ENCODE data around the gene RIN3. TPM values are rescaled to one million over a fixed set of nuclear protein-coding genes. Genes with fewer than 3 reads are reported as not detected.

RIN3 gene
- total RNA-seq, 2 experiments from 2014 or later = 52.6 to 56.8 TPM

- Mint-ChIP-seq H3K4me3 (no peak overlapping the region), H3K36me3 (ENCODE audit: low read depth) (no peaks in the 10 kb centered on the region), H3K27me3 (peaks cover 9% of the 10 kb centered on the region), H3K27ac (no peak overlapping the region), H3K4me1 (peaks cover 5% of the 10 kb centered on the region), H3K9me3 (no peaks in the 10 kb centered on the region)
- ChIA-PET CTCF (interaction anchor here (0.5 kb wide), 1 partner anchor 438 kb away, joined by 10 read pairs; no protein-coding TSS in a partner anchor), POLR2A (no interaction called here)
- no peak for DNase-seq
Observed at GRCh38 chr14:92696366-92696765, 182.8 kb downstream of the RIN3 start.

- Mint-ChIP-seq H3K27ac (no peak overlapping the region), H3K36me3 (ENCODE audit: low read depth) (no peaks in the 10 kb centered on the region), H3K9me3 (no peaks in the 10 kb centered on the region), H3K27me3 (peaks cover 9% of the 10 kb centered on the region), H3K4me1 (no peaks in the 10 kb centered on the region), H3K4me3 (no peak overlapping the region)
- CTCF ChIA-PET = interaction anchor here (1.2 kb wide), 1 partner anchor 9 kb away, joined by 7 read pairs; no protein-coding TSS in a partner anchor
- POLR2A ChIA-PET = interaction anchor here (0.6 kb wide), 1 partner anchor 80 kb away, joined by 4 read pairs; no protein-coding TSS in a partner anchor
- DNase-seq = no peak
Observed at GRCh38 chr14:92698393-92698792, 184.8 kb downstream of the RIN3 start.

DNA sequence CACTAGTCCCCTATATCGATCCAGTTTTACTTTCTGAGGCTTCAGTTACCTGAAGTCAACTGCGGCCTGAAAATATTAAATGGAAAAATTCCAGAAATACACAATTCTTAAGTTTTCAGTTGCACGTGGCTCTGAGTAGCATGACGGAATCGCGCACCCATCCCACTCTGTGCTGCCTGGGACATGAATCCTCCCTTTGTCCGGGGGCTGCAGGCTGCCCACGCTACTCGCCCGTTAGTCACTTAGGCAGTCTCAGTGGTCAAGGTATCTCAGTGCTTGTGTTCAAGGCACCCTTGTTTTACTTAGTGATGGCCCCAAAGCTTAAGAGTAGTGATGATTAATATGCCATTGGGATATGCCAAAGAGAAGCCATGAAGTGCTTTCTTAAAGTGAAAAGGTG lies 188.2 kb downstream of the RIN3 start:
- Mint-ChIP-seq H3K27ac (no peak overlapping the region), H3K4me3 (no peak overlapping the region), H3K36me3 (ENCODE audit: low read depth) (no peaks in the 10 kb centered on the region), H3K4me1 (no peaks in the 10 kb centered on the region), H3K27me3 (peaks cover 3% of the 10 kb centered on the region), H3K9me3 (no peaks in the 10 kb centered on the region)
- CTCF ChIA-PET = no interaction called here
- no peak for DNase-seq
- POLR2A ChIA-PET = no interaction called here

DNA sequence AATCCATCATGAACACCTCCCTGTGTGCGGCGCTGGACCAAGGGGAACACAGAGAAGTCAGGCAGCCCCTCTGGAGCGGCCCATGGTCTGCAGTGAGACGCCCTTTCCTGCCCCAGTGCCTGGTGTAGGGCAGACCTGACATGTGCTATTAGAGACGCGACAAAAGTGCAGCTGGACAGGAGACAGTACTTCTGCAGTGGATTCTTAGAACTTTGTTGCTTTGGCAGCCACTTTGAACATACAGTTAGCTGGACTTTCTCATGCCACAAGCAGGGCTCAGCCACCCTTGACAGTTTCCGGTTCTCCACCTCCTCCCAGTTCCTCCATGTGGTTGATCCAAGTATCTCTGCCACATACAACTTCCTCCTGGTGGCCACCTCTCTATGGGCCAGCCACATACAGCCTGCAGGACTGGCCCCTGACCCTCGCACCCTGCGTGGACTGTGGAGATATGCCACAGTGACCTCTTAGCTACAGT lies 188.9 kb downstream of the RIN3 start:
- H3K4me3 Mint-ChIP-seq = no peak overlapping the region
- H3K9me3 Mint-ChIP-seq = no peaks in the 10 kb centered on the region
- H3K27me3 Mint-ChIP-seq = peaks cover 3% of the 10 kb centered on the region
- POLR2A ChIA-PET = no interaction called here
- no peaks in the 10 kb centered on the region for H3K4me1 Mint-ChIP-seq
- no peak overlapping the region for H3K27ac Mint-ChIP-seq
- no peaks in the 10 kb centered on the region for H3K36me3 Mint-ChIP-seq (ENCODE audit: low read depth)
- CTCF ChIA-PET = interaction anchor here (0.6 to 1.2 kb wide), 2 partner anchors 16 to 733 kb away, joined by 3 read pairs; no protein-coding TSS in a partner anchor
- no peak for DNase-seq

DNA sequence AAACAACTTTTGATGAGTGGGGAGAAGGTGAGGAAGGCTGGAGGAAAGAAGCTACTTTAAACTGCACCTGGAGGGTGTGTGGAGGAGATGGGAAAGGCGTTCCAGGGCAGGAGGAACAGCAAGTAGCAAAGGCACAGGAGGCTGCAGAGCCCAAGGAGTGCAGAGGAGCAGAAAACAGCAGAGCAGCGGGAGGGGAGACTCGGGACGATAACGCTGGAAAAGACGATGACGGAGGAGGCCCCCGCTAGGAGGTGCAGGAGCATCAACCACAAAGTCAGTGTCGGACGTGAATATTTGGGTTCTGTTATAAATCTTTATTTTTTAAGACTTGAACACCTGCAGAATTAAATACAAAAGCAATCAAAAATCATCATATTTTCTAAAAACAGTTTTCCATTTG lies 189.9 kb downstream of the RIN3 start:
- no peaks in the 10 kb centered on the region for H3K36me3 Mint-ChIP-seq (ENCODE audit: low read depth)
- no peak overlapping the region for H3K4me3 Mint-ChIP-seq
- H3K27me3 Mint-ChIP-seq = no peaks in the 10 kb centered on the region
- ChIA-PET POLR2A (no interaction called here), CTCF (interaction anchor here (1.0 to 1.2 kb wide), 3 partner anchors 14 to 51 kb away, joined by 3 read pairs; no protein-coding TSS in a partner anchor)
- DNase-seq = no peak
- no peaks in the 10 kb centered on the region for H3K9me3 Mint-ChIP-seq
- H3K4me1 Mint-ChIP-seq = no peaks in the 10 kb centered on the region
- no peak overlapping the region for H3K27ac Mint-ChIP-seq

GRCh38 chr14:92704036-92704804 lies 190.6 kb downstream of the RIN3 start:
- Mint-ChIP-seq H3K27ac (no peak overlapping the region), H3K27me3 (no peaks in the 10 kb centered on the region), H3K9me3 (no peaks in the 10 kb centered on the region), H3K36me3 (ENCODE audit: low read depth) (no peaks in the 10 kb centered on the region), H3K4me3 (no peak overlapping the region), H3K4me1 (no peaks in the 10 kb centered on the region)
- POLR2A ChIA-PET = no interaction called here
- no peak for DNase-seq
- CTCF ChIA-PET = interaction anchor here (1.0 to 1.2 kb wide), 3 partner anchors 14 to 50 kb away, joined by 3 read pairs; no protein-coding TSS in a partner anchor

DNA sequence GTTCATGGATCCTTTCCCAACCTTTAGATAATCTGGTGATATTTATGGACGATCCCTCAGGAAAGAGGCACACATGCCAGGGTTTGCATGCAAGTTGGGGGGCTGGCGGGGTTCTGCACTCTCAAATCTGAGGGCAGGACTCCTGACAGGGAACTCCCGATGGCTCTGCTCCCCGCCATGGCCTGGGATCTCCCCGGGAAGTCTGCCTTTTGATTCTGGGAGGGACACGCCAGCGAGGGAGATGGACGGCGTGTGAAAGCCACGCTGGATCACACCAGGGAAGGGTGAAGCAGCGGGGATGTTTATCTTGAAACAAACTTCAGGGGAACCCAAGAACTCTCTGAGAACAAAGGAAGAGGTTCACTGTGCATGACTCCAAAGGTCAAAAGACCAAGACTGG lies 191.2 kb downstream of the RIN3 start:
- Mint-ChIP-seq H3K9me3 (no peaks in the 10 kb centered on the region), H3K36me3 (ENCODE audit: low read depth) (no peaks in the 10 kb centered on the region), H3K4me3 (no peak overlapping the region), H3K4me1 (no peaks in the 10 kb centered on the region), H3K27ac (no peak overlapping the region), H3K27me3 (no peaks in the 10 kb centered on the region)
- ChIA-PET CTCF (no interaction called here), POLR2A (no interaction called here)
- no peak for DNase-seq

- no peak overlapping the region for H3K27ac Mint-ChIP-seq
- no peaks in the 10 kb centered on the region for H3K36me3 Mint-ChIP-seq (ENCODE audit: low read depth)
- H3K27me3 Mint-ChIP-seq = no peaks in the 10 kb centered on the region
- ChIA-PET CTCF (no interaction called here), POLR2A (no interaction called here)
- no peaks in the 10 kb centered on the region for H3K4me1 Mint-ChIP-seq
- DNase-seq = no peak
- no peaks in the 10 kb centered on the region for H3K9me3 Mint-ChIP-seq
- H3K4me3 Mint-ChIP-seq = no peak overlapping the region
Observed at GRCh38 chr14:92706386-92706785, 192.8 kb downstream of the RIN3 start.

DNA sequence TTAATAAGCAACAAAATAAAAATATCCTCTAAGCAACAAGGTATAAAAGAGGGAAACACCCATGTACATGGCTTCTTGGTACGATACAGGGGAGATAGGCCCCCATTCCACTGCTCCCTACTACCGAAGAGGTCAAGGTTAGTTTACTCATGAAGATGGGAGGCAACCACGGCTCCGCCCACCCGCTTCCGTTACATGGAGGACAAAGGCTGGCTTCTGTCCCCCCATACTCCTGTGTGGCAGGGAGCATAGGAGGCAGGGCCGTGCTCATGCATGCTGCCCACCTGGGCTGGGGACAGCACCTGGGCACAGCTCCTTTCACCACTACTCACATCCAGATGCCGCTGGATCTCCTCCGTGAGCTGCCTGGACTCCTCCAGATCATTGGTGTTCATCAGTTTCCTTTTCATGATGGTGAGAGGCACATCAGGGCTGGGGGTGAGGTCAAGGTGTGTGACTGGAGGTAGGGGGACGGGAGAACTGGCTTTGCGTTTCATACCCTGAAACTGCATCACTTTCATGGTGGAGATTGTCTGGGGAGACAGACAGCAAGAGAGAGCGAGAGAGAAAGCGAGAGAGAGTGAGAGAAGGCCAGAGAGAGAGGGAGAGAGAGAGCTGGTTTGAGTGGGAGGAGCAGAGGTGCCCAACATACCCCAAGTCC lies 195.9 kb downstream of the RIN3 start:
- no peaks in the 10 kb centered on the region for H3K36me3 Mint-ChIP-seq (ENCODE audit: low read depth)
- ChIA-PET POLR2A (no interaction called here), CTCF (interaction anchor here (0.6 to 1.5 kb wide), 3 partner anchors 19 to 316 kb away, joined by 3 to 5 read pairs (median 4); no protein-coding TSS in a partner anchor)
- H3K4me1 Mint-ChIP-seq = no peaks in the 10 kb centered on the region
- no peak for DNase-seq
- no peak overlapping the region for H3K27ac Mint-ChIP-seq
- no peaks in the 10 kb centered on the region for H3K9me3 Mint-ChIP-seq
- no peak overlapping the region for H3K4me3 Mint-ChIP-seq
- no peaks in the 10 kb centered on the region for H3K27me3 Mint-ChIP-seq

DNA sequence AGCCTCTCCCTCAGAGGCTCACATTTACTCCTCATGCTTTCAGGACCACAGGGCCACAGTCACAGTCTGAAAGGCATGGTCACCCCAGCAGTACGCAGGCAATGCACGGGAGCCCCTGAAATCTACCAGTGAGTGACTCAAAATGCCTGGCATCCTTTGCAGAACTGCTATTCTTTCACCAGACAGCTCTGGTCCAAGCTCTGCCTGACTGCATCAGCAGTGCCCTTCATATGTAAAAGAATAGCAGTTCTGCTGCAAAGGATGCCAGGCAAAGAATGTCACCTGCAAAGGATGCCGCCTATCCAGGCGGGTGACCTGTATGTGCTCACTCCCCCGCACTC lies 196.4 kb downstream of the RIN3 start:
- Mint-ChIP-seq H3K27me3 (no peaks in the 10 kb centered on the region), H3K36me3 (ENCODE audit: low read depth) (no peaks in the 10 kb centered on the region), H3K4me3 (no peak overlapping the region), H3K27ac (no peak overlapping the region), H3K4me1 (no peaks in the 10 kb centered on the region), H3K9me3 (no peaks in the 10 kb centered on the region)
- POLR2A ChIA-PET = no interaction called here
- CTCF ChIA-PET = interaction anchor here (1.5 kb wide), 1 partner anchor 30 kb away, joined by 4 read pairs; no protein-coding TSS in a partner anchor
- no peak for DNase-seq

DNA sequence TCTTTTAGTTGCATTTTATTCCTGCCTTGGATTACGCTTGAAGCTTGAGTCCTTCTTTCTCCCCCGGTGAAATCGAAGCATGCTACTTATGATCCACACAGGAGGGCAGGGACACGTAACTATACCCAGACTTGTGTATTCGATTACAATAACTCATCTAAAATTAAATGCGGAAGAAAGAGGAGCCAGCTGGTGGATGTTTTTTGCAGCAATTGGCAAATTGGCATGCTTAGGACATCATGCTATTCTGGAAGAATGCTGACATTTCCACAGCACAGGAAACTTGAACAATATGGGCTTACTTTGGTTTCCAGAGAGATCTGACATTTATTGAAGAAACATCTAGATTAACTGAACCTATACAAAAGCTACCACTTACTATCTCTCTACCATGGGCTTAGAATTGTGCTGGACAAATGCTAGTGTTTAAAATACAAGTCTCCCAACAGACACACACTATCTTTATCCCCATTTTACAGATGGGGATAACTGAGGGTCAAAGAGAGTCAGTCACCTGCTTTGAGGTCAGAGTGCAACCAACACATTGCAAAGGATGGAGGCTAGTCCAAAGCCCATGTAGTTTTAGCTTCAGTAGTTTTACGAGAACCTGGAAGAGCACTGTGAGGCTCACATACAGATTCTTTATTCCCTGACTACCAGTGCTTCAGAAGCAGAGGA lies 198.5 kb downstream of the RIN3 start:
- no peak for DNase-seq
- ChIA-PET CTCF (interaction anchor here (0.8 to 1.5 kb wide), 3 partner anchors 14 to 77 kb away, joined by 3 to 4 read pairs (median 3); no protein-coding TSS in a partner anchor), POLR2A (no interaction called here)
- no peaks in the 10 kb centered on the region for H3K4me1 Mint-ChIP-seq
- H3K27ac Mint-ChIP-seq = no peak overlapping the region
- no peaks in the 10 kb centered on the region for H3K9me3 Mint-ChIP-seq
- H3K4me3 Mint-ChIP-seq = no peak overlapping the region
- no peaks in the 10 kb centered on the region for H3K27me3 Mint-ChIP-seq
- no peaks in the 10 kb centered on the region for H3K36me3 Mint-ChIP-seq (ENCODE audit: low read depth)

GRCh38 chr14:92712654-92713051 lies 199.1 kb downstream of the RIN3 start:
- Mint-ChIP-seq H3K36me3 (ENCODE audit: low read depth) (no peaks in the 10 kb centered on the region), H3K27me3 (no peaks in the 10 kb centered on the region), H3K4me1 (peaks cover 3% of the 10 kb centered on the region), H3K4me3 (no peak overlapping the region), H3K9me3 (no peaks in the 10 kb centered on the region), H3K27ac (no peak overlapping the region)
- no peak for DNase-seq
- ChIA-PET POLR2A (no interaction called here), CTCF (interaction anchor here (0.8 to 1.5 kb wide), 3 partner anchors 14 to 77 kb away, joined by 3 to 4 read pairs (median 3); no protein-coding TSS in a partner anchor)

Data from activated CD4-positive, alpha-beta T cell treated with anti-CD3 and anti-CD28 coated beads, Interleukin-2, amount 10 ng/mL, durations not matched to agents 7 days and 5 days (primary cell).